T-helper 17 cell (primary cell): ENCODE data around the gene C19orf38. TPM values are rescaled to one million over a fixed set of nuclear protein-coding genes. Genes with fewer than 3 reads are reported as not detected.

Experiments used
- ATAC-seq: fragments of 150-1000 bp; cut with Tn5 transposase; 2 replicates; pipeline ENCODE4 v1.10.0; 2021; ENCODE audit warnings: mild to moderate bottlenecking, moderate library complexity
- DNase-seq, 3 donors: peaks; one replicate each; pipeline versions ENCODE4 v3.0.0 to v3.0.0-alpha.2; 2020 to 2021
- H3K9me3 ChIP-seq: one replicate; pipeline ENCODE4 v1.7.0; 2013; ENCODE audit warnings: low read length, mild to moderate bottlenecking; ENCODE audit not compliant: control insufficient read depth, poor library complexity, severe bottlenecking
- H3K27ac Mint-ChIP-seq: one replicate; pipeline ENCODE4 v1.8.0; 2022; ENCODE audit warnings: mild to moderate bottlenecking, moderate library complexity, mixed read lengths
- H3K27me3 Mint-ChIP-seq: one replicate; pipeline ENCODE4 v1.8.0; 2022; ENCODE audit warnings: mixed read lengths
- H3K36me3 Mint-ChIP-seq: one replicate; pipeline ENCODE4 v1.8.0; 2022; ENCODE audit warnings: low read depth, mixed read lengths
- H3K4me1 Mint-ChIP-seq: one replicate; pipeline ENCODE4 v1.8.0; 2022; ENCODE audit warnings: mild to moderate bottlenecking, mixed read lengths
- H3K4me3 Mint-ChIP-seq: one replicate; pipeline ENCODE4 v1.8.0; 2022; ENCODE audit warnings: mild to moderate bottlenecking, moderate library complexity, mixed read lengths
- total RNA-seq, 4 donors: library from RNA in 2 of 4; stranded (reverse) in 2 of 4; gene quantifications; one replicate each; pipeline ENCODE4 v1.2.3 and lab custom pipeline; 2022 to 2026

C19orf38 gene
- total RNA-seq, 2 donors from 2014 or later, result 1.6 to 2.2 TPM

DNA sequence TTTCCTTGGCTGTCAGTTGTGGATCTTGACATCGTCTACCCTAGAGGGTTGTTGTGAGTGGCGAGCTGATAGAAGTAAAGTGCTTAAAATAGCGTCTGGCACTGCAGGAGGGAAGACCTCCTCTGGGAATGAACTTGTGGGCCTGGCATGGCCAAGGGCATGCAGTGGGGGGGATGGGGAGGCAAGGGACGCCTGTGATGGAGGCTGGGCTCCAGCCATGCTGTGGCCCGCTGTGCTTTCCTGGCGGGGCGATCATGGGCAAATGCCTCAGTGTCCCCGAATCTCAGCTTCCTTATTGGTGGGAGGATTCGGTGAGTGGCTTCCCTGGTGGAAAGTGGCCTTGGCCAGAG, 33.9 kb downstream of the C19orf38 start:
- ATAC-seq, result no peak
- Mint-ChIP-seq H3K4me1 (peaks cover 11% of the 10 kb centered on the region), H3K4me3 (no peak overlapping the region), H3K27ac (no peak overlapping the region), H3K27me3 (no peaks in the 10 kb centered on the region), H3K36me3 (no peaks in the 10 kb centered on the region)
- no peaks in the 10 kb centered on the region for H3K9me3 ChIP-seq
- DNase-seq, result no peak

DNA sequence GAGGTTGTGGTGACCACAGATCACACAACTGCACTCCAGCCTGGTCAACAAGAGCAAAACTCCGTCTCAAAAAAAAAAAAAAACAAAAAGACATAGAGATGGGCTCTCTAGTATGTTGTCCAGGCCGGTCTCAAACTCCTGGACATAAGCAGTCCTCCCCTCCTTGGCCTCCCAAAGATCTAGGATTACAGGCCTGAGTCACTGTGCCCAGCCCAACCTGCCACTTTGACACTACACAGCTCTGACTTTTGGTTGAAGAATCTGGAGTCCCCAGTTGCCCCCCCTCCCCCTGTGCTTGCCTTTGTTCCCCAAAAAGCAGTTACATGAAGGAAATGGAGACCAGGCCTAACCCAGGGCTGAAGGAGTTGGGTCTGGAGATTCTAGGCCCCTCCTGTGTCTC, 36.1 kb downstream of the C19orf38 start:
- Mint-ChIP-seq H3K27ac (no peak overlapping the region), H3K4me3 (no peak overlapping the region), H3K27me3 (no peaks in the 10 kb centered on the region), H3K4me1 (peaks cover 12% of the 10 kb centered on the region), H3K36me3 (no peaks in the 10 kb centered on the region)
- DNase-seq (no peak), ATAC-seq (no peak)
- no peaks in the 10 kb centered on the region for H3K9me3 ChIP-seq

DNA sequence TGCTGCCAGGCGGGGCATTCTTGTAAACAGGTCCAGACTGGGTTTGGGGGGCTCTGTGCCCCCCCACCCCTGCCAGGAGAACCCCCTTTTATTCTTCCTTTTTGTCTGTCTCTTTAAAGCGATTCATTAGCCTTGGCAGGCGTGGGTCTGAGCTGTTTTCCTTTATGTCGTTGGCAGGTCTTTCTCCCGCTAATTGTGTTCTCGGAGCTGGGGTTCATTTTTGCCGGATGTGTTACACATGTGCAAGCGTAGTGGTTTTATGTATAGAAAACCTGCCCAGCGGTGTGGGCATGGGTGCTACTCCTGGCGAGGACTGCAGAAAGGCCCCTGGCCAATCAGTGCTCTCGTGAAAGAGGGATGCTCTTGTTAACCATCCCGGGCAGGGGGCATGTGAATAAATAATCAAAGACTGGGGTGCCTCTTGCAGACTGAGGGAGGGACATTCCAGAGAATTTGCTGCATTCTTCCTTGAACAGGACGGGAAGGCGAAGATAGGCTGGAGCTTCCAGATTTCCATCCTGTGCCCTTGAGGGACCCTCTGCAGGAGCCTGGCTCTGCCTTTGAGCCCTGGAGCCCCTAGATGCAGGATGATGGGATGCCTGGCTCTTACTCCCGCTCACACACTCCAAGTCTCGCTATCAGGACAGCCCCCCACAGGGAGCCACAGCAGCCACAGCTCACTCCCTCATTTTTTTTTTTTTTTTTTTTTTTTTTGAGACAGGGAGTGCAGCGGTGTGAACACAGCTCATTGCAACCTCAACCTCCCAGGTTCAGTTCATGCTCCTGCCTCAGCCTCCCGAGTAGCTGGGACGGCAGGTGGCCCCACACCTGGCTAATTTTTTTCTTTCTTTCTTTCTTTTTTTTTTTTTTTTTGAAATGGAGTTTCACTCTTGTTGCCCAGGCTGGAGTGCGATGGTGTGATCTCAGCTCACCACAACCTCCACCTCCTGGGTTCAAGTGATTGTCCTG, 37.3 kb downstream of the C19orf38 start:
- no peak overlapping the region for H3K27ac Mint-ChIP-seq
- ATAC-seq (no peak), DNase-seq (no peak)
- H3K4me1 Mint-ChIP-seq, result peaks cover 9% of the 10 kb centered on the region
- H3K9me3 ChIP-seq, result no peaks in the 10 kb centered on the region
- no peaks in the 10 kb centered on the region for H3K36me3 Mint-ChIP-seq
- no peaks in the 10 kb centered on the region for H3K27me3 Mint-ChIP-seq
- no peak overlapping the region for H3K4me3 Mint-ChIP-seq

DNA sequence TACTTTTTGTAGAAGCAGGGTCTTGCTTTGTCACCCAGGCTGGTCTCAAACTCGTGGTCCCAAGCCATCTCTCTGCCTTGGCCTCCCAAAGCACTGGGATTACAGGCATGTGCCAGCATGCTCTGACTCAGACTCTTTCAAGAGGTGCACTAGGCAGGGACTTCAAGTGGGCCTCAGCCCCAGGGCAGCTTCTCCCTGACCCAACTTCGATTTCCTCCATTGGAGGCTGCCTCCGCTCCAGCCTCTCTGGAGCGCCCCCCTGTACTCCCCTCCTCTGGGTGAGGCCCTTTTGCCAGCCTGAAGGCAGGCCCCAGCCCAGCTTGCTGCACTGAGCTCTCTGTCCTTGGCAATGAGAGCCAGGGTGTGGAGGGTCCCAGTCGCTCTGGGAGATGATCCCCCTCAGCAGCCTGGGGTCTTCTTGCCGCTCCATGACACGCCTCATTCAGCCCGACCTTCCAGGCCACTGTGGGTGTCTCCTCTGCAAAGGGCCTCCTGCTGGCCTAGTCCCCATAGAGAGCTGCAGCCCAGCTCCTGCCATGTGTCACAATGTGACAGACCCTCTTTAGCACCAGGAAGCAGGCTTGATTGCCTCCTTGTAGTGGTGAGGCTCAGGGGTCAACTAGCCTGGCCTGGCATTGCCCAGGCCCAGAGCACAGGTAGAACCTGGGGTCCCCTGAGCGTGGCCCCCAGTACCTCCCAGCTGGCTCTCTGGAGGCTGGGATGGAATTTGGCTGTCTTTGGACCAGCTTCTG, 39.6 kb downstream of the C19orf38 start:
- ATAC-seq, result no peak
- no peaks in the 10 kb centered on the region for H3K36me3 Mint-ChIP-seq
- no peak overlapping the region for H3K4me3 Mint-ChIP-seq
- peaks cover 7% of the 10 kb centered on the region for H3K4me1 Mint-ChIP-seq
- no peaks in the 10 kb centered on the region for H3K27me3 Mint-ChIP-seq
- DNase-seq, result no peak
- H3K27ac Mint-ChIP-seq, result peak overlapping the region; percentile 77
- no peaks in the 10 kb centered on the region for H3K9me3 ChIP-seq

- no peaks in the 10 kb centered on the region for H3K36me3 Mint-ChIP-seq
- H3K27ac Mint-ChIP-seq, result peak overlapping the region; percentile 77
- ATAC-seq (no peak), DNase-seq (no peak)
- no peaks in the 10 kb centered on the region for H3K9me3 ChIP-seq
- H3K4me1 Mint-ChIP-seq, result peaks cover 7% of the 10 kb centered on the region
- H3K4me3 Mint-ChIP-seq, result no peak overlapping the region
- H3K27me3 Mint-ChIP-seq, result no peaks in the 10 kb centered on the region
Measured at GRCh38 chr19:10888421-10888866, 40.2 kb downstream of the C19orf38 start.

DNA sequence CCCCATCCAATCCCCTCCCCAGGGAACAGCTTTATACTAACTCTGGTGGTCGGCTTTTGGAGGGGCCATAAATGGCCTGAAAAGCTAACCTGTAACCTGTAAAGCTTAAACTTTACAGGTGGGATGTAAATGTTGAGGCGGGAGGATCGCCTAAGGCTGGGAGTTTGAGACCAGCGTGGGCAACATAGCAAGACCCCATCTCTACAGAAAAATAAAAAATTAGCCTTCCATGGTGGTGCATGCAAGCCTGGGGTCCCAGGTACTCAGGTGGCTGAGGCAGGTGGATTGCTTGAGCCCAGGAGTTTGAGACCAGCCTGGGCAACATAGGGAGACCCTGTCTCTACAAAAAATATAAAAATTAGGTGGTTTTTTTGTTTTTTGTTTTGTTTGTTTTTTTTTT, 41.7 kb downstream of the C19orf38 start:
- no peaks in the 10 kb centered on the region for H3K36me3 Mint-ChIP-seq
- H3K9me3 ChIP-seq, result no peaks in the 10 kb centered on the region
- H3K4me1 Mint-ChIP-seq, result peaks cover 7% of the 10 kb centered on the region
- no peaks in the 10 kb centered on the region for H3K27me3 Mint-ChIP-seq
- no peak overlapping the region for H3K27ac Mint-ChIP-seq
- ATAC-seq, result no peak
- H3K4me3 Mint-ChIP-seq, result no peak overlapping the region
- no peak for DNase-seq

DNA sequence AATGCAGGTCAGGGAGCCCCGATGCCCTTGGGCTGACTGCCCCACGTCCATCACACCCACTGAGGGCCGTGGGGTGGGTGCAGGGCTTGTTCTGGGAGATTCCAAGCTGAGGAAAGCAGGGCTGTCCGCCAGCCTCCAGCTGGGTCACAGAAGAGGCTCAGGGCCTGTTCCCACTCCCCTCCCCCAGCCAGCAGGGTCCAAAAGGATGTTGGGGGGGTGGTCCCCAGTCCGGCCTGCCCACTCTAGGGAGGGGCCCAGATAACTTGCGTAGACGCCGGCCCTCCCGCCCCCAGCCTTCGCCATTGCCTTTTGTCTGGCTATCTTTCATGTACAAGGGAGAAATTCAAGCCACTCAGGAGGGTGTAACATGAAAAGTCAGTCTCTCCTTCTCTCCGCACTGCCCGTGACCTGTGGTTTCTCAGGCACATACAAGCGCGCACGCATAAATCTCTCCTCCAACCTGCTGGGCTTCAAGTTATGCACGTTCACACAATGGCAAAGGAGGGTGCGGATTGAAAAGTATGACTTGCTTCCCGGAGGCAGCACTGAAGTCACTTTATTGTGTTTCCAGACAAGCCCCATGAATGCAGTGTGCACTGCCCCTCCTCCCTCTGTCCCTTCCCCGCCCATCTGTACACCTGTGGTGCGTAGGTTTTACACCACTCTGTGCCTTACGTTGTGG, 43.3 kb downstream of the C19orf38 start:
- H3K36me3 Mint-ChIP-seq, result no peaks in the 10 kb centered on the region
- no peak overlapping the region for H3K4me3 Mint-ChIP-seq
- no peaks in the 10 kb centered on the region for H3K9me3 ChIP-seq
- H3K4me1 Mint-ChIP-seq, result peaks cover 9% of the 10 kb centered on the region
- H3K27ac Mint-ChIP-seq, result no peak overlapping the region
- no peak for DNase-seq
- no peaks in the 10 kb centered on the region for H3K27me3 Mint-ChIP-seq
- no peak for ATAC-seq

- no peak overlapping the region for H3K4me3 Mint-ChIP-seq
- H3K9me3 ChIP-seq, result no peaks in the 10 kb centered on the region
- DNase-seq (no peak), ATAC-seq (no peak)
- peaks cover 15% of the 10 kb centered on the region for H3K4me1 Mint-ChIP-seq
- no peaks in the 10 kb centered on the region for H3K36me3 Mint-ChIP-seq
- no peaks in the 10 kb centered on the region for H3K27me3 Mint-ChIP-seq
- no peak overlapping the region for H3K27ac Mint-ChIP-seq
Measured at GRCh38 chr19:10892256-10892655, 44.0 kb downstream of the C19orf38 start.

DNA sequence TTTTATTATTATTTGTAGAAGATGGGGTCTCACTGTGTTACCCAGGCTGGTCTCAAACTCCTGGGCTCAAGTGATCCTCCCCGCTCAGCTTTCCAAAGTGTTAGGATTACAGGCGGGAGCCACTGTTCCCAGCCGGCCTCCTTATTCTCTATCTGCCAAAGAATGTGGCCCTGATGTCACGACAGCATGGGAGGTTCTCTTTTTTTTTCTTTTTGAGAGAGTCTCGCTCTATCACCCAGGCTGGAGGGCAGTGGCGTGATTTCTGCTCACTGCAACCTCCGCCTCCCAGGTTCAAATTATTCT, 46.6 kb downstream of the C19orf38 start:
- H3K36me3 Mint-ChIP-seq, result no peaks in the 10 kb centered on the region
- H3K27me3 Mint-ChIP-seq, result no peaks in the 10 kb centered on the region
- no peak overlapping the region for H3K4me3 Mint-ChIP-seq
- no peaks in the 10 kb centered on the region for H3K9me3 ChIP-seq
- ATAC-seq, result no peak
- DNase-seq, result no peak
- no peak overlapping the region for H3K27ac Mint-ChIP-seq
- H3K4me1 Mint-ChIP-seq, result peaks cover 13% of the 10 kb centered on the region

GRCh38 chr19:10895363-10895762, 47.1 kb downstream of the C19orf38 start:
- Mint-ChIP-seq H3K4me3 (no peak overlapping the region), H3K36me3 (no peaks in the 10 kb centered on the region), H3K27me3 (no peaks in the 10 kb centered on the region), H3K4me1 (peaks cover 13% of the 10 kb centered on the region), H3K27ac (no peak overlapping the region)
- H3K9me3 ChIP-seq, result no peaks in the 10 kb centered on the region
- ATAC-seq, result no peak
- DNase-seq, result no peak

- no peak for ATAC-seq
- Mint-ChIP-seq H3K36me3 (no peaks in the 10 kb centered on the region), H3K4me3 (no peak overlapping the region), H3K27me3 (no peaks in the 10 kb centered on the region), H3K4me1 (peaks cover 13% of the 10 kb centered on the region), H3K27ac (no peak overlapping the region)
- no peak for DNase-seq
- no peaks in the 10 kb centered on the region for H3K9me3 ChIP-seq
Measured at GRCh38 chr19:10895920-10896319, 47.7 kb downstream of the C19orf38 start.

GRCh38 chr19:10896851-10897526, 48.8 kb downstream of the C19orf38 start:
- DNase-seq (no peak), ATAC-seq (peak; percentile 37)
- Mint-ChIP-seq H3K27me3 (no peaks in the 10 kb centered on the region), H3K4me3 (no peak overlapping the region), H3K27ac (peak overlapping the region; percentile 45), H3K4me1 (peaks cover 13% of the 10 kb centered on the region), H3K36me3 (no peaks in the 10 kb centered on the region)
- H3K9me3 ChIP-seq, result no peaks in the 10 kb centered on the region

- peaks cover 13% of the 10 kb centered on the region for H3K4me1 Mint-ChIP-seq
- DNase-seq (no peak), ATAC-seq (no peak)
- no peak overlapping the region for H3K27ac Mint-ChIP-seq
- no peak overlapping the region for H3K4me3 Mint-ChIP-seq
- no peaks in the 10 kb centered on the region for H3K9me3 ChIP-seq
- no peaks in the 10 kb centered on the region for H3K27me3 Mint-ChIP-seq
- H3K36me3 Mint-ChIP-seq, result peaks cover 3% of the 10 kb centered on the region
Measured at GRCh38 chr19:10898633-10899032, 50.4 kb downstream of the C19orf38 start.
